ENCODE measurements around the gene STXBP6. TPM values are rescaled to one million over a fixed set of nuclear protein-coding genes. Genes with fewer than 3 reads are reported as not detected.

Gene STXBP6
- total RNA-seq, 1 experiment from 2014 or later, result not detected

- CTCF ChIA-PET, result no interaction called here
- POLR2A ChIA-PET, result no interaction called here
These were observed 164.5 kb downstream of the STXBP6 start for GRCh38 chr14:24885410-24885913.

GRCh38 chr14:24883576-24883975 is 166.4 kb downstream of the STXBP6 start:
- Histone ChIP-seq H3K36me3 (ENCODE audit: control insufficient read depth, insufficient read depth, low read length) (no peaks in the 10 kb centered on the region), H3K9me3 (ENCODE audit: control insufficient read depth, insufficient read depth, low read depth, low read length) (no peaks in the 10 kb centered on the region), H3K4me1 (ENCODE audit: control insufficient read depth, insufficient read depth, low read length) (no peaks in the 10 kb centered on the region), H3K27me3 (ENCODE audit: control insufficient read depth, insufficient read depth, low read length) (no peaks in the 10 kb centered on the region), H3K4me3 (ENCODE audit: low read depth in 2 of 2, low read length in 2 of 2) (no peak overlapping the region), H3K27ac (ENCODE audit: low read length) (no peak overlapping the region)
- BruUV-seq (replicated peaks), result no TSS peak
- in situ Hi-C loops (cut with HindIII; ENCODE audit: low pct_unique_long_range_greater_than_20kb, low sequenced_read_pairs) (no loop called here), intact Hi-C loops (cut with micrococcal nuclease; ENCODE audit: unreplicated experiment) (no loop called here)
- POLR2A ChIA-PET, result no interaction called here
- no peak for ATAC-seq
- TF ChIP-seq, protein P1, sequence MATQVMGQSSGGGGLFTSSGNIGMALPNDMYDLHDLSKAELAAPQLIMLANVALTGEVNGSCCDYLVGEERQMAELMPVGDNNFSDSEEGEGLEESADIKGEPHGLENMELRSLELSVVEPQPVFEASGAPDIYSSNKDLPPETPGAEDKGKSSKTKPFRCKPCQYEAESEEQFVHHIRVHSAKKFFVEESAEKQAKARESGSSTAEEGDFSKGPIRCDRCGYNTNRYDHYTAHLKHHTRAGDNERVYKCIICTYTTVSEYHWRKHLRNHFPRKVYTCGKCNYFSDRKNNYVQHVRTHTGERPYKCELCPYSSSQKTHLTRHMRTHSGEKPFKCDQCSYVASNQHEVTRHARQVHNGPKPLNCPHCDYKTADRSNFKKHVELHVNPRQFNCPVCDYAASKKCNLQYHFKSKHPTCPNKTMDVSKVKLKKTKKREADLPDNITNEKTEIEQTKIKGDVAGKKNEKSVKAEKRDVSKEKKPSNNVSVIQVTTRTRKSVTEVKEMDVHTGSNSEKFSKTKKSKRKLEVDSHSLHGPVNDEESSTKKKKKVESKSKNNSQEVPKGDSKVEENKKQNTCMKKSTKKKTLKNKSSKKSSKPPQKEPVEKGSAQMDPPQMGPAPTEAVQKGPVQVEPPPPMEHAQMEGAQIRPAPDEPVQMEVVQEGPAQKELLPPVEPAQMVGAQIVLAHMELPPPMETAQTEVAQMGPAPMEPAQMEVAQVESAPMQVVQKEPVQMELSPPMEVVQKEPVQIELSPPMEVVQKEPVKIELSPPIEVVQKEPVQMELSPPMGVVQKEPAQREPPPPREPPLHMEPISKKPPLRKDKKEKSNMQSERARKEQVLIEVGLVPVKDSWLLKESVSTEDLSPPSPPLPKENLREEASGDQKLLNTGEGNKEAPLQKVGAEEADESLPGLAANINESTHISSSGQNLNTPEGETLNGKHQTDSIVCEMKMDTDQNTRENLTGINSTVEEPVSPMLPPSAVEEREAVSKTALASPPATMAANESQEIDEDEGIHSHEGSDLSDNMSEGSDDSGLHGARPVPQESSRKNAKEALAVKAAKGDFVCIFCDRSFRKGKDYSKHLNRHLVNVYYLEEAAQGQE (IDR thresholded peaks at IDR 0.05; ENCODE audit: insufficient read depth in 1 of 2, low read depth in 2 of 2, low read length in 1 of 2), result no peak
- TF ChIP-seq, protein P2, sequence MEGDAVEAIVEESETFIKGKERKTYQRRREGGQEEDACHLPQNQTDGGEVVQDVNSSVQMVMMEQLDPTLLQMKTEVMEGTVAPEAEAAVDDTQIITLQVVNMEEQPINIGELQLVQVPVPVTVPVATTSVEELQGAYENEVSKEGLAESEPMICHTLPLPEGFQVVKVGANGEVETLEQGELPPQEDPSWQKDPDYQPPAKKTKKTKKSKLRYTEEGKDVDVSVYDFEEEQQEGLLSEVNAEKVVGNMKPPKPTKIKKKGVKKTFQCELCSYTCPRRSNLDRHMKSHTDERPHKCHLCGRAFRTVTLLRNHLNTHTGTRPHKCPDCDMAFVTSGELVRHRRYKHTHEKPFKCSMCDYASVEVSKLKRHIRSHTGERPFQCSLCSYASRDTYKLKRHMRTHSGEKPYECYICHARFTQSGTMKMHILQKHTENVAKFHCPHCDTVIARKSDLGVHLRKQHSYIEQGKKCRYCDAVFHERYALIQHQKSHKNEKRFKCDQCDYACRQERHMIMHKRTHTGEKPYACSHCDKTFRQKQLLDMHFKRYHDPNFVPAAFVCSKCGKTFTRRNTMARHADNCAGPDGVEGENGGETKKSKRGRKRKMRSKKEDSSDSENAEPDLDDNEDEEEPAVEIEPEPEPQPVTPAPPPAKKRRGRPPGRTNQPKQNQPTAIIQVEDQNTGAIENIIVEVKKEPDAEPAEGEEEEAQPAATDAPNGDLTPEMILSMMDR (IDR thresholded peaks at IDR 0.05), result no peak
- TF ChIP-seq TCF7L2 (IDR thresholded peaks at IDR 0.05; ENCODE audit: low read depth, low read length) (no peak), POLR2AphosphoS5 (IDR thresholded peaks at IDR 0.05; ENCODE audit: low read depth, low read length) (no peak), SIN3A (IDR thresholded peaks at IDR 0.05; ENCODE audit: borderline replicate concordance, insufficient read depth, low read depth, low read length) (no peak)
- DNase-seq (ENCODE audit: low read depth, low spot score), result no peak
- CTCF ChIA-PET, result no interaction called here

More at GRCh38 chr14:24885410-24885913, 164.5 kb downstream of the STXBP6 start:
- H3K27me3 ChIP-seq (ENCODE audit: control insufficient read depth, insufficient read depth, low read length), result no peaks in the 10 kb centered on the region
- no peaks in the 10 kb centered on the region for H3K4me1 ChIP-seq (ENCODE audit: control insufficient read depth, insufficient read depth, low read length)
- H3K27ac ChIP-seq (ENCODE audit: low read length), result no peak overlapping the region
- no TSS peak for BruUV-seq (replicated peaks)
- no peak overlapping the region for H3K4me3 ChIP-seq (ENCODE audit: low read depth in 2 of 2, low read length in 2 of 2)
- no peak for DNase-seq (ENCODE audit: low read depth, low spot score)
- no peaks in the 10 kb centered on the region for H3K36me3 ChIP-seq (ENCODE audit: control insufficient read depth, insufficient read depth, low read length)
- TF ChIP-seq TCF7L2 (IDR thresholded peaks at IDR 0.05; ENCODE audit: low read depth, low read length) (no peak), SIN3A (IDR thresholded peaks at IDR 0.05; ENCODE audit: borderline replicate concordance, insufficient read depth, low read depth, low read length) (no peak), POLR2AphosphoS5 (IDR thresholded peaks at IDR 0.05; ENCODE audit: low read depth, low read length) (no peak)
- TF ChIP-seq, protein P2 (IDR thresholded peaks at IDR 0.05), result no peak
- TF ChIP-seq, protein P1 (IDR thresholded peaks at IDR 0.05; ENCODE audit: insufficient read depth in 1 of 2, low read depth in 2 of 2, low read length in 1 of 2), result no peak
- H3K9me3 ChIP-seq (ENCODE audit: control insufficient read depth, insufficient read depth, low read depth, low read length), result no peaks in the 10 kb centered on the region
- intact Hi-C loops (cut with micrococcal nuclease; ENCODE audit: unreplicated experiment) (no loop called here), in situ Hi-C loops (cut with HindIII; ENCODE audit: low pct_unique_long_range_greater_than_20kb, low sequenced_read_pairs) (no loop called here)
- no peak for ATAC-seq
